GM18505 (cell line): ENCODE measurements around the gene ARL13B.
"Not testable (repeated sequence)": the region's sequence is repeated elsewhere in the genome, so short reads cannot be mapped to it uniquely, and the experiment has no call there.

Experiments used
- ATAC-seq: cut with Tn5 transposase; IDR thresholded peaks from one replicate; pipeline ENCODE4 v1.9.1; 2021; ENCODE audit not compliant: unreplicated experiment
- POLR2A ChIP-seq: IDR thresholded peaks from 4 replicates; pipeline ENCODE4 v1.6.1; 2011; ENCODE audit warnings: borderline replicate concordance; ENCODE audit not compliant: insufficient read depth, insufficient read length; ENCODE audit errors: extremely low read depth

The ARL13B gene

DNA sequence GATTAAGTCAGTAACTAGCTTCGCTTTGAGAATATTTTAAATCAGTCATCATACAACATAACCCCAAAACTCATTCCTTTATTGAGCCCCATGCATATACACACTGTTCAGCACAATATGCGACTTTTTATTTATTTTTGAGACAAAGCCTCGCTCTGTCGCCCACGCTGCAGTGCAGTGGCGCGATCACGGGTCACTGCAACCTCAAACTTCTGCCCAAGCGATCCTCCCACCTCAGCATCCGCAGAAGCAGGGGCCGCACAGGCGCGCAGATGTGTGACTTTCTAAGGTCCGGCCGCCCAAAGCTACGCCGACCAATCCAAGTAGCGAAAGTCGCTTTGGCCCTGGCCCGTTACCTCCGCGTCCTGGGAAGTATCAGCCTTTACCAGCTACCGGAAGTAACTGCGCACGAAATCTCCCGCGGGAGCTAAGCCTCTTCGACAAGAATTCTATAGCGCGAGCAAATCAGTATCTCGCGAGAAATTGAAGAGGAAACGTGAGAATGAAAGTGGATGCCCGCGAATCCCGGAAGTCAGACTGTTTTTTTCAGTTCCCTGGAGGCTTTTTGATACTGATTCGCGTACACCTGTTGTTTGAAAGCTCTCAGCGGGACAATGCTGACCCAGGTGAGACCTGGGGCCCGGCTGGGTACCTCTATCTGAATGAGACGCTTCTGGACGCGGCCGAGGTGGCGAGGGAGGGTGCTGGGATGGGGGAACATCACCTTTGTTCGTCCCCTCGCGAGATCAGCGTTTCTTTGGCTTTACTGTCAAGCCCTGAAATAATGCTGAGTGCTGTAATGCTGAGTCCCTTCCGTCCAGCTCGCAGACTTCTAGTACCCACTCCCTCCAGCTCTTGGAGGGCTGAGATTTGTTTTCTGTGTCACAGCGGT lies 82.8 kb downstream of the ARL13B start, which contains the start of the genes DHFR2 and NSUN3:
Gene DHFR2 (minus strand): TSS at position 404 of the 892 bp plus-strand sequence. CDS start 1,405 bp downstream, outside the sequence.
Gene NSUN3 (plus strand): TSS at position 549 of the 892 bp plus-strand sequence. CDS start 66 bp downstream, at position 615.
- peak; percentile 93 for ATAC-seq
- TF ChIP-seq POLR2A: peak; percentile 77

DNA sequence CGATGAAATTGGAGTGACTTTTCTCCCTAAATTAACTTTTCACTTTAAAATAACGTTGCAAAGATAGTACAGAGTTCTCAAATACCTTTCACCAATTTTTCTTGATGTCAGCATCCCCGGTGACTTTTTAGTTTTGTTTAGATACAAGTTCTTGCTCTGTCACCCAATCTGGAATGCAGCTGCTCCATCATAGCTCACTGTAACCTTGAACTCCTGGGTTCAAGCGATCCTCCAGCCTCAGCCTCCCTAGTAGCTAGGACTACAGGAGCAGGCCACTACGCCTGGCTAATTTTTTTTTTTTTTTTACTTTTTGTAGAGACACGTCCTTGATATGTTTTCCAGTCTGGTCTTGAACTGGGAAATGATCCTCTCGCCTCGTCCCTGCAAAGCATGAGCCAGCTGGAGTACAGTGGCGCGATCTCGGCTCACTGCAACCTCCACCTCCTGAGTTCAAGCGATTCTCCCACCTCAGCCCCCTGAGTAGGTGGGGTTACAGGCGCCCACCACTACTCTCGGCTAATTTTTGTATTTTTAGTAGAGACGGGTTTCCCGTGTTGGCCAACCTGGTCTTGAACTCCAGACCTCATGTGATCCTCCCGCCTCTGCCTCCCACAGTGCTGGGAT lies 83.7 kb downstream of the ARL13B start:
- no peak for TF ChIP-seq POLR2A
- no peak for ATAC-seq

DNA sequence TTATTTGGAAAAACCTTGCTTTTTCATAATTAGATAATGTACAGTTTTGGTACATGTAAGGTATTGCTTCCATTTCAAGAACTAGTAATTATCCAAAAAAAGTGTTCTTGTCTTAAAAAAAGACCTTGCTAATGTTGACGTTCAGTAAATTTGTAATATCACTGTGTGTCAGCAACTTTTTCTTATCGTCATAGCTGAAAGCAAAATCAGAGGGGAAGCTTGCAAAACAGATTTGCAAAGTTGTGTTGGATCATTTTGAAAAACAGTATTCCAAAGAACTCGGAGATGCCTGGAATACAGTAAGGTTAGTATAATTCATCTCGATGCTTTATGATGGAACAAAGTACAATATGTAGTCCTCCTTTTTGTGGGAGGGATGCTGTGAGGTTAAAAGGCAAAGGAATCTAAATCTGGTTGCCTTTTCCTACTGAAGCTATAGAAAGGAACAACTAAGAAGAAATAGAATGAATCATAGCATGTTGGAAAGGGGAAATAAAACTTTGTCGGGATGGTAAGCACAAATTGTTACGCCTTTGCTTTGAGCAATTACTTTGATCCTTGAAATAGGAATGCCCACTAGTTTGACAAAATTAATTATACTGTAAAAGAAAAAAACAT lies 84.4 kb downstream of the ARL13B start:
- no peak for TF ChIP-seq POLR2A
- ATAC-seq: no peak

- ATAC-seq: no peak
- TF ChIP-seq POLR2A: no peak
Observed at GRCh38 chr3:94065122-94065521, 85.2 kb downstream of the ARL13B start.

DNA sequence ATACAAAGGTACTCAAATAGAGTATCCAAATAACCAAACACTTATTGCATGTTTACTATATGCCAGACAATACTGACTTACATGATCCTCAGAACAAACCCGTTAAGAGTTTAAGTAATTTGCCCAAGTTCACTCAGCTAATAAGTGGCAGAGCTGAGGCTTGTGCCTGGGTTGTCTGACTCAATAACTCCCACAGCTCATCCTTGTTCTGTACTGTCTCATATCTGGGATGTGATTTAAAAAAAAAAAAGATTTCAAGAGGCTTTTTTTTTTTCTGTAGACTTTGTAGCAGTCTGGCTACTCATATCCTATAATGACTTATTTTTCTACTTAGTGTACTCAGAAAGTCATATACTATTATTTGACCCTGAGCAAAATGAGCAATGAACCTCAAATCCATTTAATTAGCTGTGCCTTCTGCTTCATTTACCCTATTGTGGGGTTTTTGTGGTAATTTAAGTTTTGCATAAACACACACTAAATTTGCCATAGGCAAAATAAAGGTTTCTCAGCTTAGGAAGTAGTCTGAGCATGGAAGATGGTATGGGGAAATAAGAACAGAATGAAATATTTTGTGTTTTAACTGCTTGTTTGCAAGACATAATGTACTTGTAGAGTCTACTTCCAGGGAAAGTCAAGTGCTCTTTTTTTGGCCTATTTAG lies 86.0 kb downstream of the ARL13B start:
- no peak for ATAC-seq
- TF ChIP-seq POLR2A: no peak

DNA sequence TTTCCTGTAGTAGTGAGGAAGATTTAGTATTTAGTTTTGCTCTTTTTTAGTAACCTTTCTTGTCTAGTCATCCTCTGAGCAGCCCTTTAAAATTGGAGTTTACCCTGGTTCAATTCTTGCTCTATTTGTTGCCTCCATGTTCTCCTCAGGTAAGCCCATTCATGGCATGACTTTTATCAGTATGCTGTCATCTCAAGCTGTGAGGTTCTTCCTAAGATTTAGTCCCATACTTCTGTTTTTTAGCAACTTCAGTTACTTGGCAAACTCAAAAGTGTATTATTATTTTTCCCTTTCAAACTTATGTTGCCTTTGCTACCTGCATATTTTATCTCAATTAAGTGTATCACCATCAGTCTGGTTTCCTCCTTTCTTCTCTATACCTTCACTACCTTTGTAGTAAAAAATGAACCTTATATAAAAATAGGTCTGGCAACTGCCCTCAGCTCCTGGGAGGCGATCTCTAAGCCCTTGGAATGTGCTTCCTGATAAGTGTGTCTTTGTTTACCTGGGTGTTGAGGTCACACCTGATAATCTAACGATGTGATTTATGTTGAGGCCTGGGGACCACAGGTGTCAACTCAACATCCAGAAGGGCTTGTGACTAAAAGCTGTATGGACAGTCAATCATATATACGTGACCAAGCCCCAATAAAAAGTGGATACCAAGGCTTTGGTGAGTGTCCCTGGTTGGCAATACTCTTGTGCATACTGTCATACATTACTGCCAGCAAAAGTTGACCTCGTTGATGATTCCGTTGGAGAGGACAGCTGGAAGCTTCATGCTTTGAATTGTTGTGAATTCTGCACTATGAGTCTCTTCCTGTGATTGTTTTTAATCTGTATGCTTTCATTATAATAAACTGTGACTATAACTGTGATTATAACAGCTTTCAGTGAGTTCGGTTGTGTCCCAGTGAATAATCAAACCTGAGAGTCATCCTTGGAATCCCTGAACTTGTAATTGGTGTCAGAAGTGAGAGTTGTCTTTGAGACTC lies 86.8 kb downstream of the ARL13B start:
- no peak for TF ChIP-seq POLR2A
- no peak for ATAC-seq

GRCh38 chr3:94069194-94069813 lies 89.3 kb downstream of the ARL13B start:
- no peak for ATAC-seq
- no peak for TF ChIP-seq POLR2A

GRCh38 chr3:94070341-94070911 lies 90.5 kb downstream of the ARL13B start:
- TF ChIP-seq POLR2A: no peak
- ATAC-seq: peak; percentile 53

GRCh38 chr3:94071713-94072284 lies 91.8 kb downstream of the ARL13B start:
- no peak for TF ChIP-seq POLR2A
- ATAC-seq: peak; percentile 73

- no peak for TF ChIP-seq POLR2A
Observed at GRCh38 chr3:94076055-94076454, 96.1 kb downstream of the ARL13B start.

DNA sequence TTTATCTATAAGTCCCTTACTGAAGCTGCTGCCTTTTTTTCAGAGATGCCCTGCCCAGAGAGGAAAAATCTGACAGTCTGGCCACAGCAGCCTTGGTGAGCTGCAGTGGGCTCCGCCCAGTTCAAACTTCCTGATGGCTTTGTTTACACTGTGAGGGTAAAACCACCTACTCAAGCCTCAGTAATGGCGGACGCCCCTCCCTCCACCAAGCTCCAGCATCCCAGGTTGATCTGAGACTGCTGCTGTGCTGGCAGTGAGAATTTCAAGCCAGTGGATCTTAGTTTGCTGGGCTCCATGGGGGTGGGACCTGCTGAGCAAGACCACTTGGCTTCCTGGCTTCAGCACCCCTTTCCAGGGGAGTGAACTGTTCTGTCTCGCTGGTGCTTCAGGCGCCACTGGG lies 100.6 kb downstream of the ARL13B start:
- not testable (repeated sequence) for ATAC-seq

More at GRCh38 chr3:94076055-94076454, 96.1 kb downstream of the ARL13B start:
- ATAC-seq: no peak
